Esophagus muscularis mucosa (tissue), 4 donors: ENCODE results near the gene TIGD3. TPM values are rescaled to one million over a fixed set of nuclear protein-coding genes. Genes with fewer than 3 reads are reported as not detected.

Experiments used
- DNase-seq: peaks from one replicate; pipeline ENCODE4 v3.0.0-alpha.2; 2017; ENCODE audit errors: extremely low spot score
- H3K27ac ChIP-seq, 4 donors: fragments of 200-600 bp; sonication (generic); replicated peaks in 1 of 4; 1 replicate in 3 of 4; 2 replicates in 1 of 4; pipeline ENCODE4 v1.5.1; 2016 to 2019; ENCODE audit warnings: mild to moderate bottlenecking in 1 of 4
- H3K27me3 ChIP-seq, 4 donors: fragments of 200-600 bp; sonication (generic); one replicate each; pipeline versions ENCODE4 v1.5.1 to v1.6.0; 2016 to 2019
- H3K36me3 ChIP-seq, 4 donors: fragments of 200-600 bp; sonication (generic); one replicate each; pipeline ENCODE4 v1.5.1; 2016 to 2019
- H3K4me1 ChIP-seq, 4 donors: fragments of 200-600 bp; sonication (generic); one replicate each; pipeline ENCODE4 v1.5.1; 2016 to 2019
- H3K4me3 ChIP-seq, 4 donors: fragments of 200-600 bp; sonication (generic); 1 replicate in 2 of 4; 2 replicates in 2 of 4; pipeline ENCODE4 v1.5.1; 2016 to 2019; ENCODE audit warnings: mild to moderate bottlenecking in 4 of 4, moderate library complexity in 1 of 4
- H3K9me3 ChIP-seq, 4 donors: fragments of 200-600 bp; sonication (generic); 1 replicate in 3 of 4; 2 replicates in 1 of 4; pipeline ENCODE4 v1.5.1; 2016 to 2019
- EP300 ChIP-seq: sonication (generic); formaldehyde crosslinking; IDR thresholded peaks from one replicate; pipeline ENCODE4 v1.6.1; 2017; ENCODE audit warnings: antibody characterized with exemption
- POLR2A ChIP-seq: fragments of 450-650 bp; IDR thresholded peaks from one replicate; pipeline ENCODE4 v1.6.1; 2017; ENCODE audit warnings: antibody characterized with exemption, moderate library complexity, mild to moderate bottlenecking, low read depth
- POLR2AphosphoS5 ChIP-seq, 2 donors: sonication (generic); formaldehyde crosslinking; IDR thresholded peaks; one replicate each; pipeline ENCODE4 v1.6.1; 2017; ENCODE audit warnings: antibody characterized with exemption in 2 of 2
- WGBS: methylation state at CpG from one replicate; pipeline ENCODE4 v1.1.5; 2018; 5-methylcytosine and 5-hydroxymethylcytosine counted together
- intact Hi-C: fragments of 100-400 bp; cut with DNase I; formaldehyde crosslinking; loops from one replicate; pipeline ENCODE4 v1.15.1; 2023
- total RNA-seq, 4 donors: library from RNA; depleted of rRNA; stranded (reverse); fragments of >200 nt; gene quantifications; one replicate each; pipeline versions ENCODE4 v1.1.0 to v1.2.1, GENCODE V29; 2016
- TF ChIP-seq, protein P1 (sequence below), 3 experiments: fragments of 200-600 bp in 2 of 3; fragments of 450-650 bp in 1 of 3; sonication (generic) in 2 of 3; IDR thresholded peaks; one replicate each; pipeline ENCODE4 v1.5.1; 2017 to 2019; ENCODE audit warnings: antibody characterized with exemption in 3 of 3, mild to moderate bottlenecking in 2 of 3, moderate library complexity in 1 of 3

Gene TIGD3
- total RNA-seq, 4 donors from 2014 or later = 0.19 TPM; not detected in 3

DNA sequence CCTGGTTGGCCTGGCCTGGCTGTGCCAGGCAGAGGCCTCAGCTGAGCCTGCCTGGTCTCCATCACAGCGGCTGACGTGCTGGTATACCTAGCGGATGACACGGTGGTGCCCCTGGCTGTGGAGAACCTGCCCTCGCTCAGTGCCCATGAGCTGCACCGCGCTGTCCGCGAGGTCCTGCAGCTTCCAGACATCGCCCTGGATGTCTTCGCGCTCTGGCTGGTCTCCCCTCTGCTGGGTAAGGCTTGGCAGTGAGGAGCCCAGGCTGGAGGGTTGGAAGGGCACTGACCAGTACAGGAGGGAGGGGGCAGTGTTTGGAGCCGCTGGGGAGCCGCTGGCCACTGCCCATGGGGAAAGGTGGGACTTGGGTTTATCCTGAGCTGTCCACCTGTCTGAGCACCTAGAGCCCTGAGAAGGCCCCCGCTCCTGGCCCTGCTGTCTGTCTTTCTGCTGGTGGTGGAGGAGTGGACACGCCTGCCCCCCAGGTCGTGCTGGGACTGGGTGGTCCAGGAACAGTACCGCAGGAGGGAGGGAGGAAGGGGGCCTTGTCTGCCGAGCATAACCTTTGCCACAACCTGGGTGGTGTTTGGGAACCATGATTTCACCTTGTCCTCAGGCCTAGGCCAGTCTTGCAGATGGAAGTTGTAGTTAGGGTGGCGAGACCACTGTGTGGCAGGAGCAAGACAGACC, 34.9 kb downstream of the TIGD3 start:
- H3K27me3 ChIP-seq = no peaks in the 10 kb centered on the region
- H3K4me1 ChIP-seq = peaks cover 65 to 77% (median 72%) of the 10 kb centered on the region in 4 donors
- H3K27ac ChIP-seq = peak overlapping the region; percentile 53 to 77 (median 62)
- no peak for DNase-seq
- 82% methylated on average over 5 of the region's 20 CpGs for WGBS
- intact Hi-C loops = no loop called here
- peaks cover 4 to 32% (median 27%) of the 10 kb centered on the region in 4 donors for H3K36me3 ChIP-seq
- H3K4me3 ChIP-seq = no peak overlapping the region
- TF ChIP-seq POLR2AphosphoS5 (IDR thresholded peaks at IDR 0.05) (peak in 1 of 2 donors; percentile 9), POLR2A (no peak)
- H3K9me3 ChIP-seq = no peaks in the 10 kb centered on the region

DNA sequence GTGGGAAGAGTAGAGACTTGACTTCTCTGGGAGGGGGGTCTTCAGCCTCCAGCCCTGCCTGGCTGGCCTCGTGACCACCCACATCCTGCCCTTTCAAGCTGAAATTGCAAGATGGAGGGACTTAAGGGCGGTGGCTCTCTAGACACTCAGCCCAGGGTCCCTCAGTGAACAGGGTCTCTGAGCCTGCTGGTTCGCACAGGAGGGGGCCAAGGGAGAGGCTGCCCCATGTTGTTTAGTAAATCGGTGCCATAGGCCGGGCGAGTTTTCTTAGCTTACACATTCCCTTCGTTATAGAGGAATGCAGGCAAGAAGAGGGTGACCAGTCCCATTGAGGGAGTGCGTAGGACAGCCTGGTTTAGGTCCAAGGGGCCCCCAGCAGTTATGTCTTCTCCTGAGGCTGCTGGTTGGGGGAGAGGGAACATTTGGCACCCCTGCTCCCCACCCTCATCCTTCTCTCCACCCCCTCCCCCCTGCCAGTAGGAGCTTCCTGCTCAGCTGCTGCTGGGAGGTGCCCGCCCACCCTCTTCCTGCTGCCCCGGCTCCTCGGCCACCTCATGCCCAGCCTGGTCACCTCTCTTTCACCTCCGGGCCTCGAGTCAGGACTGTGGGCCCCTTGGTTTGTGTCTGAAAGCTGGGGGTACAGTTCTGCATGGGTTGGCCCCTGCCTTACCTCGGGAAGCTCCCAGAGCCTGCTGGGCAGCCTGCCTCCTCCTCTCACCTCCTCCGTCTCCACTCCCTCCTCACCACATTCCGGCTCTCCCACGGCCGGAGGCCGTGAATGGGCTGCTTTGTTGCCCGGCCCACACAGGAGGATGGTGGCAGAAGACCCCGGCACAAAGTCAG, 35.8 kb downstream of the TIGD3 start:
- 59% methylated on average over 17 of the region's 21 CpGs for WGBS
- H3K9me3 ChIP-seq = no peaks in the 10 kb centered on the region
- peaks cover 58 to 68% (median 63%) of the 10 kb centered on the region in 4 donors for H3K4me1 ChIP-seq
- no peak for DNase-seq
- TF ChIP-seq POLR2AphosphoS5 (IDR thresholded peaks at IDR 0.05) = no peak
- TF ChIP-seq POLR2A = no peak
- TF ChIP-seq, protein P1, sequence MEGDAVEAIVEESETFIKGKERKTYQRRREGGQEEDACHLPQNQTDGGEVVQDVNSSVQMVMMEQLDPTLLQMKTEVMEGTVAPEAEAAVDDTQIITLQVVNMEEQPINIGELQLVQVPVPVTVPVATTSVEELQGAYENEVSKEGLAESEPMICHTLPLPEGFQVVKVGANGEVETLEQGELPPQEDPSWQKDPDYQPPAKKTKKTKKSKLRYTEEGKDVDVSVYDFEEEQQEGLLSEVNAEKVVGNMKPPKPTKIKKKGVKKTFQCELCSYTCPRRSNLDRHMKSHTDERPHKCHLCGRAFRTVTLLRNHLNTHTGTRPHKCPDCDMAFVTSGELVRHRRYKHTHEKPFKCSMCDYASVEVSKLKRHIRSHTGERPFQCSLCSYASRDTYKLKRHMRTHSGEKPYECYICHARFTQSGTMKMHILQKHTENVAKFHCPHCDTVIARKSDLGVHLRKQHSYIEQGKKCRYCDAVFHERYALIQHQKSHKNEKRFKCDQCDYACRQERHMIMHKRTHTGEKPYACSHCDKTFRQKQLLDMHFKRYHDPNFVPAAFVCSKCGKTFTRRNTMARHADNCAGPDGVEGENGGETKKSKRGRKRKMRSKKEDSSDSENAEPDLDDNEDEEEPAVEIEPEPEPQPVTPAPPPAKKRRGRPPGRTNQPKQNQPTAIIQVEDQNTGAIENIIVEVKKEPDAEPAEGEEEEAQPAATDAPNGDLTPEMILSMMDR (IDR thresholded peaks at IDR 0.05) = no peak
- no peak for TF ChIP-seq EP300
- intact Hi-C loops = no loop called here
- peak overlapping the region; percentile 53 to 77 (median 62) for H3K27ac ChIP-seq
- H3K27me3 ChIP-seq = no peaks in the 10 kb centered on the region
- peaks cover 7 to 41% (median 36%) of the 10 kb centered on the region in 4 donors for H3K36me3 ChIP-seq
- peak overlapping the region; percentile 15 to 22 (median 21) for H3K4me3 ChIP-seq

DNA sequence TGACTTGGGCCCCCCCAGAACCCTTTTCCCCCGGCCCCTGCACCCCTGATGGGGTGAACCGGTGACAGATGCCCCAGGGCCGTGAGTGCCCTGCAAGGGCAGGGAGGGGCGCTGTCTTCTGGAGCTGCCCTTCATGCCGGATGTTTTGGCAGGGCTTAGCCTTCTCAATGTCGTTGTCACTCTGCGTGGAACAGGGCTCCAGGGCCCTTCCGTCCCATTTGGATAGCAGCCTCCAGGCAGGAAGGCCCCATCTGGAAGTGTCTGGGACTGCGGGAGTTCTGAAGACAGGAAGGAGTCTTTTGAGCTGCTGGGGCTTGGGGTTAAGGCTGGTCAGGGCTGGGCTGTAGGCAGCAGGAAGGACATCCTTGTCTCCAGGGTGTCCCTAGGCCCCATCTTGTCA, 36.4 kb downstream of the TIGD3 start:
- TF ChIP-seq, protein P1 (IDR thresholded peaks at IDR 0.05) = no peak
- TF ChIP-seq POLR2A (no peak), POLR2AphosphoS5 (IDR thresholded peaks at IDR 0.05) (no peak), EP300 (no peak)
- Histone ChIP-seq H3K27ac (peak overlapping the region; percentile 53 to 77 (median 62)), H3K4me3 (peak overlapping the region; percentile 15 to 22 (median 21)), H3K36me3 (peaks cover 12 to 48% (median 43%) of the 10 kb centered on the region in 4 donors), H3K27me3 (no peaks in the 10 kb centered on the region), H3K9me3 (no peaks in the 10 kb centered on the region), H3K4me1 (peaks cover 51 to 61% (median 57%) of the 10 kb centered on the region in 4 donors)
- intact Hi-C loops = no loop called here
- whole genome bisulfite sequencing = 71% methylated on average over 7 of the region's 9 CpGs
- no peak for DNase-seq

DNA sequence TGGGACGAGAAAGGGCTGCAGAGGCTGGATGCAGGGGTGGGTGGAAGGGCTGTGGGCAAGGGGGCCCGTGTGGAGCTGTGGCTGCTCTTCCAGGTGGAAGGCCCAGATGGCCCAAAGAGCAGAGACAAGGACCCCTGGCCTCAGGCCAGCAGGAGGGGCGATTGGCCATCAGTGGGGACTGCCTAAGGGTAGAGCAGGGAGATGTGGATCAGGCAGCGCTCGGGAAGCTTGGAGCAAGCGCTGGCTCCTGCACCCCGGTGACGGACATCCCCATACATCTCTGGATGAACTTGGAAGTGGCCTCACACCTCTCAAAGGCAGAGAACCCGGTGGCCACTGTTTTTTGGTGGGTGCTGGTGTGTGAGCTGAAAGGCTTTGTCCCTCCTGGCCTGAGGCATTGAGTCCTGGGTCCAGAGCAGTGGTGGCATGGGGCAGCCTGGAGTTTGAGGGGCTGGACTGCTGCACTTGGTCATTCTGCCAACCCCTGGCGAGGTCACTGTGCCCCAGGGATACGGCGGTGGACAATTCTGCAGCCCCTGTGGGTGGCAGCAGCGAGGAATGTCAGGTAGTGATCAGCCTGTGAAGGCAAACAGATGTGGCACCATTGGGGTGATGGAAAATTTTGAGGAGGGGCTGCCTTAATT, 37.8 kb downstream of the TIGD3 start:
- peak overlapping the region in 2 of 4 donors; percentile 20 to 77 for H3K27ac ChIP-seq
- peaks cover 44 to 53% (median 48%) of the 10 kb centered on the region in 4 donors for H3K4me1 ChIP-seq
- TF ChIP-seq POLR2A = no peak
- TF ChIP-seq, protein P1 (IDR thresholded peaks at IDR 0.05) = no peak
- no peak for TF ChIP-seq EP300
- no peak for TF ChIP-seq POLR2AphosphoS5 (IDR thresholded peaks at IDR 0.05)
- H3K4me3 ChIP-seq = no peak overlapping the region
- peaks cover 26 to 61% (median 56%) of the 10 kb centered on the region in 4 donors for H3K36me3 ChIP-seq
- DNase-seq = no peak
- H3K27me3 ChIP-seq = no peaks in the 10 kb centered on the region
- H3K9me3 ChIP-seq = no peaks in the 10 kb centered on the region
- intact Hi-C loops = no loop called here
- WGBS = 94% methylated on average over 9 of the region's 13 CpGs
